ENCODE results near the gene C2CD5.
"Not testable (repeated sequence)": the region's sequence is repeated elsewhere in the genome, so short reads cannot be mapped to it uniquely, and the experiment has no call there.

The C2CD5 gene

GRCh38 chr12:22499445-22499844 lies 44.9 kb downstream of the C2CD5 start:
- Histone ChIP-seq H3K4me1 (ENCODE audit: control extremely low read depth in 1 of 4, control insufficient read depth in 4 of 4, insufficient read depth in 4 of 4, low read length in 3 of 4) (no peaks in the 10 kb centered on the region), H3K4me3 (ENCODE audit: control insufficient read depth in 1 of 7, extremely low read depth in 1 of 7, insufficient read depth in 4 of 7, low read depth in 2 of 7, low read length in 6 of 7) (no peak overlapping the region), H3K27ac (ENCODE audit: insufficient read depth in 1 of 2, low read depth in 1 of 2, low read length in 2 of 2, poor library complexity in 1 of 2, severe bottlenecking in 2 of 2) (no peak overlapping the region), H3K27me3 (replicated peaks in 2 of 5; ENCODE audit: control insufficient read depth in 4 of 5, insufficient read depth in 5 of 5, low read length in 4 of 5) (no peaks in the 10 kb centered on the region), H3K9me3 (ENCODE audit: control extremely low read depth in 1 of 5, control insufficient read depth in 4 of 5, insufficient read depth in 2 of 5, low read depth in 1 of 5, low read length in 4 of 5) (no peaks in the 10 kb centered on the region), H3K36me3 (ENCODE audit: control insufficient read depth in 4 of 4, insufficient read depth in 4 of 4, low read length in 3 of 4) (peaks cover 0 to 16% (median 8%) of the 10 kb centered on the region in 4 experiments)
- ChIA-PET POLR2A (no interaction called here), CTCF (interaction anchor here (0.5 kb wide), 1 partner anchor 11 kb away, joined by 3 read pairs; no protein-coding TSS in a partner anchor)
- no peak for DNase-seq
- 100% methylated on average over 1 of the region's 2 CpGs for WGBS (ENCODE audit: insufficient coverage)

DNA sequence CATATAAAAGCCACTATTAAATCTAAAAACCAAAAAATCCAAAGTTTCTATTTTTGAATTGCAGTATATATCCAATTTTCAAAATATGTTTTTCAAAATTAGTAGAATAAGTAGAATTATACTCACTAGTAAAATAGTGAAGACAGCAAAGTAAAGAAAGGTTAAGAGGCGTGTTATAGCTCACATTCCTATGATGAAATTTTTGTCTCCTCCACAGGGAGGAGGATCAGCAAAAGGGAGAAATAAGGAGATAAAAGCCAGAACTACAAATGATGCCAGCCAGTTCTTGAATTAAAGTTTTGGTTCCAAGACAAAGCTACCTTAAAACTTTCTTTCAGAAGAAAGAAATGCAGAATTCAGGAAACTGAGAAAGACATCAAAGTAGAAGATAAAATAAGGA lies 50.0 kb downstream of the C2CD5 start:
- Histone ChIP-seq H3K9me3 (ENCODE audit: control extremely low read depth in 1 of 5, control insufficient read depth in 4 of 5, insufficient read depth in 2 of 5, low read depth in 1 of 5, low read length in 4 of 5) (no peaks in the 10 kb centered on the region), H3K27me3 (replicated peaks in 2 of 5; ENCODE audit: control insufficient read depth in 4 of 5, insufficient read depth in 5 of 5, low read length in 4 of 5) (no peaks in the 10 kb centered on the region), H3K4me3 (ENCODE audit: control insufficient read depth in 1 of 7, extremely low read depth in 1 of 7, insufficient read depth in 4 of 7, low read depth in 2 of 7, low read length in 6 of 7) (no peak overlapping the region), H3K27ac (ENCODE audit: insufficient read depth in 1 of 2, low read depth in 1 of 2, low read length in 2 of 2, poor library complexity in 1 of 2, severe bottlenecking in 2 of 2) (no peak overlapping the region), H3K4me1 (ENCODE audit: control extremely low read depth in 1 of 4, control insufficient read depth in 4 of 4, insufficient read depth in 4 of 4, low read length in 3 of 4) (no peaks in the 10 kb centered on the region), H3K36me3 (ENCODE audit: control insufficient read depth in 4 of 4, insufficient read depth in 4 of 4, low read length in 3 of 4) (peaks cover 9 to 24% (median 17%) of the 10 kb centered on the region in 4 experiments)
- ChIA-PET CTCF (interaction anchor here (0.5 kb wide), 1 partner anchor 27 kb away, joined by 3 read pairs; no protein-coding TSS in a partner anchor), POLR2A (no interaction called here)
- 100% methylated on average over 1 of the region's 1 CpG for WGBS (ENCODE audit: insufficient coverage)
- no peak for DNase-seq

GRCh38 chr12:22491034-22491433 lies 53.3 kb downstream of the C2CD5 start:
- ChIA-PET CTCF (no interaction called here), POLR2A (no interaction called here)
- Histone ChIP-seq H3K9me3 (ENCODE audit: control extremely low read depth in 1 of 5, control insufficient read depth in 4 of 5, insufficient read depth in 2 of 5, low read depth in 1 of 5, low read length in 4 of 5) (no peaks in the 10 kb centered on the region), H3K27ac (ENCODE audit: insufficient read depth in 1 of 2, low read depth in 1 of 2, low read length in 2 of 2, poor library complexity in 1 of 2, severe bottlenecking in 2 of 2) (no peak overlapping the region), H3K27me3 (replicated peaks in 2 of 5; ENCODE audit: control insufficient read depth in 4 of 5, insufficient read depth in 5 of 5, low read length in 4 of 5) (no peaks in the 10 kb centered on the region), H3K36me3 (ENCODE audit: control insufficient read depth in 4 of 4, insufficient read depth in 4 of 4, low read length in 3 of 4) (peaks cover 5 to 32% (median 15%) of the 10 kb centered on the region in 4 experiments), H3K4me1 (ENCODE audit: control extremely low read depth in 1 of 4, control insufficient read depth in 4 of 4, insufficient read depth in 4 of 4, low read length in 3 of 4) (no peaks in the 10 kb centered on the region), H3K4me3 (ENCODE audit: control insufficient read depth in 1 of 7, extremely low read depth in 1 of 7, insufficient read depth in 4 of 7, low read depth in 2 of 7, low read length in 6 of 7) (no peak overlapping the region)
- WGBS (ENCODE audit: insufficient coverage): 100% methylated on average over 1 of the region's 1 CpG
- DNase-seq: no peak

GRCh38 chr12:22488478-22488877 lies 55.9 kb downstream of the C2CD5 start:
- Histone ChIP-seq H3K27ac (ENCODE audit: insufficient read depth in 1 of 2, low read depth in 1 of 2, low read length in 2 of 2, poor library complexity in 1 of 2, severe bottlenecking in 2 of 2) (no peak overlapping the region), H3K9me3 (ENCODE audit: control extremely low read depth in 1 of 5, control insufficient read depth in 4 of 5, insufficient read depth in 2 of 5, low read depth in 1 of 5, low read length in 4 of 5) (no peaks in the 10 kb centered on the region), H3K4me3 (ENCODE audit: control insufficient read depth in 1 of 7, extremely low read depth in 1 of 7, insufficient read depth in 4 of 7, low read depth in 2 of 7, low read length in 6 of 7) (no peak overlapping the region), H3K27me3 (replicated peaks in 2 of 5; ENCODE audit: control insufficient read depth in 4 of 5, insufficient read depth in 5 of 5, low read length in 4 of 5) (no peaks in the 10 kb centered on the region), H3K36me3 (ENCODE audit: control insufficient read depth in 4 of 4, insufficient read depth in 4 of 4, low read length in 3 of 4) (peaks cover 11 to 44% (median 20%) of the 10 kb centered on the region in 4 experiments), H3K4me1 (ENCODE audit: control extremely low read depth in 1 of 4, control insufficient read depth in 4 of 4, insufficient read depth in 4 of 4, low read length in 3 of 4) (no peaks in the 10 kb centered on the region)
- CTCF ChIA-PET: no interaction called here
- POLR2A ChIA-PET: no interaction called here
- DNase-seq: no peak
- WGBS (ENCODE audit: insufficient coverage): 100% methylated on average over 1 of the region's 3 CpGs

GRCh38 chr12:22487683-22488082 lies 56.7 kb downstream of the C2CD5 start:
- DNase-seq; H3K4me1 ChIP-seq (ENCODE audit: control extremely low read depth in 1 of 4, control insufficient read depth in 4 of 4, insufficient read depth in 4 of 4, low read length in 3 of 4); H3K27me3 ChIP-seq (replicated peaks in 2 of 5; ENCODE audit: control insufficient read depth in 4 of 5, insufficient read depth in 5 of 5, low read length in 4 of 5); H3K4me3 ChIP-seq (ENCODE audit: control insufficient read depth in 1 of 7, extremely low read depth in 1 of 7, insufficient read depth in 4 of 7, low read depth in 2 of 7, low read length in 6 of 7); H3K9me3 ChIP-seq (ENCODE audit: control extremely low read depth in 1 of 5, control insufficient read depth in 4 of 5, insufficient read depth in 2 of 5, low read depth in 1 of 5, low read length in 4 of 5); H3K27ac ChIP-seq (ENCODE audit: insufficient read depth in 1 of 2, low read depth in 1 of 2, low read length in 2 of 2, poor library complexity in 1 of 2, severe bottlenecking in 2 of 2); CTCF ChIA-PET; POLR2A ChIA-PET: not testable (repeated sequence)
- H3K36me3 ChIP-seq (ENCODE audit: control insufficient read depth in 4 of 4, insufficient read depth in 4 of 4, low read length in 3 of 4): peaks cover 11 to 44% (median 17%) of the 10 kb centered on the region in 4 experiments
- WGBS (ENCODE audit: insufficient coverage): no CpG with 5 or more reads among the region's 3 CpGs

- no peak overlapping the region for H3K4me3 ChIP-seq (ENCODE audit: control insufficient read depth in 1 of 7, extremely low read depth in 1 of 7, insufficient read depth in 4 of 7, low read depth in 2 of 7, low read length in 6 of 7)
- H3K27ac ChIP-seq (ENCODE audit: insufficient read depth in 1 of 2, low read depth in 1 of 2, low read length in 2 of 2, poor library complexity in 1 of 2, severe bottlenecking in 2 of 2): no peak overlapping the region
- H3K27me3 ChIP-seq (replicated peaks in 2 of 5; ENCODE audit: control insufficient read depth in 4 of 5, insufficient read depth in 5 of 5, low read length in 4 of 5): no peaks in the 10 kb centered on the region
- DNase-seq: no peak
- ChIA-PET CTCF (interaction anchor here (1.2 to 1.3 kb wide), 2 partner anchors 22 to 23 kb away, joined by 3 to 4 read pairs; no protein-coding TSS in a partner anchor), POLR2A (interaction anchor here (0.6 kb wide), 1 partner anchor 13 kb away, joined by 4 read pairs; no protein-coding TSS in a partner anchor)
- 100% methylated on average over 1 of the region's 5 CpGs for WGBS (ENCODE audit: insufficient coverage)
- H3K9me3 ChIP-seq (ENCODE audit: control extremely low read depth in 1 of 5, control insufficient read depth in 4 of 5, insufficient read depth in 2 of 5, low read depth in 1 of 5, low read length in 4 of 5): no peaks in the 10 kb centered on the region
- no peaks in the 10 kb centered on the region for H3K4me1 ChIP-seq (ENCODE audit: control extremely low read depth in 1 of 4, control insufficient read depth in 4 of 4, insufficient read depth in 4 of 4, low read length in 3 of 4)
- H3K36me3 ChIP-seq (ENCODE audit: control insufficient read depth in 4 of 4, insufficient read depth in 4 of 4, low read length in 3 of 4): peaks cover 5 to 36% (median 21%) of the 10 kb centered on the region in 4 experiments
Measured at GRCh38 chr12:22481547-22482104, 62.7 kb downstream of the C2CD5 start.

DNA sequence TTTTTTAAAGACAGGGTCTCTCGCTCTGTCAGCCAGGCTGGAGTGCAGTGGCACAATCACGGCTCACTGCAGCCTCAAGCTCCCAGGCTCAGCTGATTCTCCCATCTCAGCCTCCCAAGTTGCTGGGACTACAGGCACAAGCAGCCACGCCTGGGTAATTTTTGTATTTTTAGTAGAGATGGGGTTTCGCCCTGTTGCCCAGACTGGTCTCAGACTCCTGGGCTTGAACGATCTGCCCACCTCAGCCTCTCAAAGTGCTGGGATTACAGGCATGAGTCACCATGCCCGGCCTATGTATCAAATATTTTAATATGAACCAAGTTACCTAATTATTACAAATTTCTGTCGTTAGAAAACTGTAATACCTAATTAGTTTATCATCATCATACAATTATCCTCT lies 63.5 kb downstream of the C2CD5 start:
- CTCF ChIA-PET: interaction anchor here (0.9 to 1.3 kb wide), 2 partner anchors 23 to 52 kb away, joined by 3 read pairs; no protein-coding TSS in a partner anchor

More for the DNA sequence above, 63.5 kb downstream of the C2CD5 start:
- H3K36me3 ChIP-seq (ENCODE audit: control insufficient read depth in 4 of 4, insufficient read depth in 4 of 4, low read length in 3 of 4): peaks cover 5 to 36% (median 20%) of the 10 kb centered on the region in 4 experiments
- WGBS (ENCODE audit: insufficient coverage): 93% methylated on average over 3 of the region's 7 CpGs
- POLR2A ChIA-PET: interaction anchor here (0.6 kb wide), 1 partner anchor 12 kb away, joined by 4 read pairs; no protein-coding TSS in a partner anchor
- DNase-seq; H3K27me3 ChIP-seq (replicated peaks in 2 of 5; ENCODE audit: control insufficient read depth in 4 of 5, insufficient read depth in 5 of 5, low read length in 4 of 5); H3K4me1 ChIP-seq (ENCODE audit: control extremely low read depth in 1 of 4, control insufficient read depth in 4 of 4, insufficient read depth in 4 of 4, low read length in 3 of 4); H3K27ac ChIP-seq (ENCODE audit: insufficient read depth in 1 of 2, low read depth in 1 of 2, low read length in 2 of 2, poor library complexity in 1 of 2, severe bottlenecking in 2 of 2); H3K4me3 ChIP-seq (ENCODE audit: control insufficient read depth in 1 of 7, extremely low read depth in 1 of 7, insufficient read depth in 4 of 7, low read depth in 2 of 7, low read length in 6 of 7); H3K9me3 ChIP-seq (ENCODE audit: control extremely low read depth in 1 of 5, control insufficient read depth in 4 of 5, insufficient read depth in 2 of 5, low read depth in 1 of 5, low read length in 4 of 5): not testable (repeated sequence)
